IPS DF 19.7 (cell line): ENCODE data around the gene ABCC2.
"Not testable (repeated sequence)": the region's sequence is repeated elsewhere in the genome, so short reads cannot be mapped to it uniquely, and the experiment has no call there.

Experiments used
- DNase-seq: peaks from one replicate; pipeline ENCODE4 v3.0.0-alpha.2; 2013; ENCODE audit warnings: low read depth, low spot score

Gene ABCC2

GRCh38 chr10:99807786-99808185 is 25.3 kb downstream of the ABCC2 start:
- DNase-seq, result no peak

- DNase-seq, result no peak
Observed at GRCh38 chr10:99808270-99808669, 25.8 kb downstream of the ABCC2 start.

- no peak for DNase-seq
Observed at GRCh38 chr10:99809481-99809880, 27.0 kb downstream of the ABCC2 start.

- DNase-seq, result no peak
Observed at GRCh38 chr10:99809931-99810615, 27.6 kb downstream of the ABCC2 start.

GRCh38 chr10:99812177-99812576 is 29.7 kb downstream of the ABCC2 start:
- DNase-seq, result no peak

- no peak for DNase-seq
Observed at GRCh38 chr10:99814143-99814542, 31.7 kb downstream of the ABCC2 start.

- DNase-seq, result no peak
Observed at GRCh38 chr10:99815621-99816020, 33.2 kb downstream of the ABCC2 start.

GRCh38 chr10:99827936-99828335 is 45.5 kb downstream of the ABCC2 start:
- no peak for DNase-seq

GRCh38 chr10:99828464-99828863 is 46.0 kb downstream of the ABCC2 start:
- no peak for DNase-seq

GRCh38 chr10:99832439-99832838 is 50.0 kb downstream of the ABCC2 start:
- no peak for DNase-seq

GRCh38 chr10:99834410-99834809 is 52.0 kb downstream of the ABCC2 start:
- no peak for DNase-seq

GRCh38 chr10:99835947-99836346 is 53.5 kb downstream of the ABCC2 start:
- no peak for DNase-seq

- DNase-seq, result no peak
Observed at GRCh38 chr10:99836711-99837110, 54.3 kb downstream of the ABCC2 start.

GRCh38 chr10:99840859-99841258 is 58.4 kb downstream of the ABCC2 start:
- DNase-seq, result not testable (repeated sequence)

- DNase-seq, result no peak
Observed at GRCh38 chr10:99841746-99842145, 59.3 kb downstream of the ABCC2 start.

- DNase-seq, result no peak
Observed at GRCh38 chr10:99843310-99843709, 60.9 kb downstream of the ABCC2 start.

- no peak for DNase-seq
Observed at GRCh38 chr10:99844433-99844955, 62.1 kb downstream of the ABCC2 start.

GRCh38 chr10:99845837-99846382 is 63.5 kb downstream of the ABCC2 start:
- peak; percentile 76 for DNase-seq

GRCh38 chr10:99849057-99849456 is 66.6 kb downstream of the ABCC2 start:
- DNase-seq, result no peak

- no peak for DNase-seq
Observed at GRCh38 chr10:99849536-99849935, 67.1 kb downstream of the ABCC2 start.

- DNase-seq, result peak; percentile 75
Observed at GRCh38 chr10:99850021-99850766, 67.8 kb downstream of the ABCC2 start.

GRCh38 chr10:99850767-99851340 is 68.4 kb downstream of the ABCC2 start:
- no peak for DNase-seq
